Kasumi-1 (cell line): ENCODE results near the gene BEGAIN.
"Not testable (repeated sequence)": the region's sequence is repeated elsewhere in the genome, so short reads cannot be mapped to it uniquely, and the experiment has no call there.

ENCODE experiments used
- DNase-seq, 2 experiments: peaks; one replicate each; lab custom pipeline; 2025; lab: John Stamatoyannopoulos, UW

The BEGAIN gene

DNA sequence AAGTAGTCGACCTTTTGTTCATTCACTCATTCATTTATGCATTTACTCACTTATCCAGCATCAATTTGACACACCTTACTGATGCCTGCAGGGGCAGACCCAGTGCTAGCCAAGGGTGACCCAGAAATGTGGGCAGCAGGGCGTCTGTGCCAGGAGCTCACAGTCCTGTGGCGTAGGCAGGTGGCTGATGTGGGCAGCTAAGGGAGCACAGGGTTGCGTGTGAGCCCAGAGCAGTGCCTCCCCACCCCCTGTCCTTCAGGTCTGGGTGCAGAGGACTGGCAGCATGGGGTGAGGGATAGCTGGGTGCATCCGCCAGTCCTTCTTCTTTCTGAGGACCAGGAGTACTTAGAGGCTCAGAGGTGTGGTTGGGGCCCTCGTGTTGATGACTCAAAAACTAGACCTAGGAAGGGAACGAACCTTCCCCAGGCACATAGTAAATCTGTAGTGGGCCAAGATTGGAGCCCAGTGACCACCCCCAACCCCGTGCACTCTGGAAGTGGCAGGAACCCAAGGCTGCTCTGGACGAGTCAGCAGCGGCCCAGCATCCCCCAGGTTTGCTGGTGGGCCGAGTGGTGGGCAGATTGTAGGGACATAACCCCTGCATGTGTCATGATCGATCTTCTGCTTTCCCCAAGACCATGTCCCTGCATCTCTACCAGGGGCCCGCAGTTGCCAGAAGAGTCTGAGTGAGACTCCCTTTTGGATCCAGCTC is 63.9 kb downstream of the BEGAIN start:
- no peak for DNase-seq

DNA sequence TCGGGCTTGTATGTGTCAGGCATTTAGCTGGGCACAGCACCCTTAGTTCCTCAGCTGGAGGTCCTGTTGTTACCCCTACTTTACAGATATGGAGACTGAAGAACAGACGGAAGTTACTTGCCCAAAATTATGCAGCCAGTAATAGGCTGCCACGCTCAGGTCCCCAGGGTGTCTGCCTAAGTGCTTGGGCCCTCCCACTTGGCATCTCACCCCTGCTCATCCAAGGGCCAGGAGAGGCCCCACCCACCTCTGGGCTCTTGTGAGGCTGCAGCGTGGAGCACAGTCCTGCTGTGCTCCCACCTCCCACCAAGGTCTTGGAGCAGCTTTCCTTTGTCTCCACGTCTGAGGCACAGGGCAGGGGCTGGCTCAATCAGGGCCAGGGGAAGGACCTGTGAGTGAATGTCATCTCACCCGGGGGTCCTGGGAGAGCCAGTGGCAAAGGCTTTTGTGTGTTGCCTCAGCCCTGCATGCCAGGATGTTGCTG is 64.6 kb downstream of the BEGAIN start:
- no peak for DNase-seq

DNA sequence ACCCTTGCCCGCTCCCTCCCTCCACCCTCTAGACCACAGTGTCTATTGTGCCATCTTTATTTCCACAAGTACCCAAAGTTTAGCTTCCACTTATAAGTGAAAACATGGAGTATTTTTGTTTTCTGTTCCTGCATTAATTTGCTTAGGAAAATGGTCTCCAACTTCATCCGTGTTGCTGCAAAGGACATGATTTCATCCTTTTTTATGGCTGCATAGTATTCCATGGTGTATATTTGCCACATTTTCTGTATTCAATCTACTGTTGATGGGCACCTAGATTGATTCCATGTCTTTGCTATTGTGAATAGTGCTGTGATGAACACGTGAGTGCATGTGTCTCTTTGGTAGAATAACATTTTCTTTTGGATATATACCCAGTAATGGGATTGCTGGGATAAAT is 81.2 kb downstream of the BEGAIN start:
- not testable (repeated sequence) for DNase-seq

DNA sequence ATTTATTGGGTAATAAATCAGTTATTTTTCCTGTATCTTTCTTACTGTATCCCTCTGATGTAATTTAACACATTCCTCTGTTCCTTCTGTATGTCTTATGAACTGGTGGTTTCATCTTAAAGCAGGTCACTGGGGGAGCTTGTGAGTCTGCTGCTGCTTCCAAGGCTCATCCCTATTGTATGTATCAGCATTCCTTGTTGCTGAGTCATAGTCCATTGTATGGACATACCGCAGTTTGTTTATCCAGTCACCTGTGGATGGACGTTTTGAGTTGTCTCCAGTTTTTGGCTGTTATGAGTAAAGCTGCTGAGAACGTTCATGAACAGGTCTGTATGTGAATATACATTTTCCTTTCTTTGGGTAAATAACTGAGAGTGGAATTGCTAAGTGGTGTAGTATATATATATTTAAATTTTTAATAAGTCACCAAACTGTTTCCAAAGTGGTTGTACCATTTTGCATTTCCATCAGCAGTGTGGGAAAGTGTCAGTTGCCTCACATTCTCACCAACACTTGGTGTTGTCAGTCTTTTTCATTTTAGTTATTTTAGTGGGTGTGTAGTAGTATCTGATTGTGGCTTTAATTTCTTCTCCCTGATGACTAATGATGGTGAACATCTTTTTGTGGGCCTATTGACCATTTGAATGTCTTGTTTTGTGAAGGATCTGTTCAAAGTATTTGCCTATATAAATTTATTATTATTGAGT is 82.7 kb downstream of the BEGAIN start:
- DNase-seq: no peak

DNA sequence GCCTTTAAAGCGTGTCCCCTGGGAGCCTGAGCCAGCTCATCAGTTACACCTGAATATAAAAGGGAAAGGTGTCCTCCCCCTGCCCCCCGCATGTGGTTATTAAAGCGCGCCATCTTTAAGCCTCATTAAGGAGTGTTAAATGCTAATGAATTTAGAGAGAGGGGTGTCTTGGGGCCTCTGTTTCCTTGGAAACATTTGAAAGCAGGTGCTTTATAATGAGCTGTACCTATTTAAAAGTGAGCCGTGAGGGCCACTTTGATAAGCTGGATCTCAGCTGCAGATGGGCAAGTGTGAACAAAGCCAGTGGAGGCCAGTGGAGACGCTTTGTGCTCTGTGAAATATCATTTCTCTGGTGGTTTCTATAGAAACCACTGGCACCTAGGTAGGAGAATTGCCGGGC is 84.0 kb downstream of the BEGAIN start:
- no peak for DNase-seq

DNA sequence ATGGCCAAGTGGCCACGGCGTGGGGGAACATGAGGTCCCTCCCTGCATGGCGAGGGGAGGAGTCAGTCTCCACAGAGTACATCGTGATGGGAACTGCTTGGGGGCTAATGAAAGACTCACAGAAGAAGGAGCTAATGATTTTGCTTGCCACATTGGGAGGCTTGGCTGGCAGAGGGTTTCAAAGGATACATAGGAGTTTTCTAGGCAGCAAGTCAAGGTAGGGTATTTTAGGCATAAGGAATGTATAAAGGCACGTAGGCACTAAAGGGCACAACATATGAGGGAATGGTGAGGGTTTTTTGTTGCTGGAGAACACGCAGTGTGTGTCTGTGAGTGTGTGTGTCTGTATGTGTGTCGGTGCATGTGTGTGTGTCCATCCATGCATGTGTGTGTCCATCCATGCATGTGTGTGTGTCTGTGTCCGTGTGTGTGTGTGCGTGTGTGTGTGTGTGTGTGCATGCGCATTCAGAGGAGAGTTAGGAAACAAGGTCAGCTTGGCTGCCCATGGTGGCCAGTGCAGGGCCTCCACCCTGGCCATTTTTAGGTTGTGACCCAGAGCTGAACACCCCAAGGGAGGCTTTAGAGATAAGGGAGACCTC is 84.5 kb downstream of the BEGAIN start:
- DNase-seq: no peak

DNA sequence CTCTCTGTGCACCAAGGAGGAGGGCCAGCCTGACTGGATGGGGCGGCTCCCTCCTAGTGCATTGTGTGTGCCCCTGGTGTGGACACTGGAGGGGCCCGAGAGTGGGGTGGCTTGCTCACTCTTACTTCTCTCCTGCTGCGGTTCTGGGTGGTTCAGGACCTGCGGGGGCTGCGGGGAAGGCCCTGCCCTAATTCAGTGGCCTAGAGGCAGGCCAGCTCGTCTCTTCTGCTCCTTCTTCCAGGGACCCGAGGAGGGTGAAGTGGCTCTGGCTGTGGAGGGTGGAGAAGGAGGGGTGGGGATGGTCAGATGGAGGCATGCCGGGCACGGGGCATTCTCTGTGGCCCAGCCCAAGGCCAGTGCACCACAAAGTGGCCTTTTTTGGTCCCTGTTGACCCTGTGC is 87.1 kb downstream of the BEGAIN start:
- no peak for DNase-seq

DNA sequence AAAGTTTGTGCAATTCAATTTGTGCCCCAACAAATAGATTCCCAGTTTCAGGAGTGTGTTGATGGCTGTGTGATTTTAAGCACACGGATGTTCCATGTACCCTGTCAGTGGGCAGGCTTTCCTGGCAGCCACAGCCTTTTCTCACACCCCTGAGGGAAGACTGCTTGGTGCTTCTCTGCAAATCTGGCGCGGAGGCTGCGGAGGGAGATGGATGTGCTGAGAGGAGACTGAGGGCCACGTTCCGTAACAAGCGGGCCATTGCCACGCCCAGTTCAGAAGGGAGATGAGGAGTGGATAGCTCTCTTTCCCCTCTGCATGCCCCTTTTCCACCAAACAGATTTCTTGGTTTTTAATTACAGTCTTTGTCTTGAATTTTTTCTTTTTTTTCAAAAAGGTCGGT is 89.1 kb downstream of the BEGAIN start:
- DNase-seq: no peak

DNA sequence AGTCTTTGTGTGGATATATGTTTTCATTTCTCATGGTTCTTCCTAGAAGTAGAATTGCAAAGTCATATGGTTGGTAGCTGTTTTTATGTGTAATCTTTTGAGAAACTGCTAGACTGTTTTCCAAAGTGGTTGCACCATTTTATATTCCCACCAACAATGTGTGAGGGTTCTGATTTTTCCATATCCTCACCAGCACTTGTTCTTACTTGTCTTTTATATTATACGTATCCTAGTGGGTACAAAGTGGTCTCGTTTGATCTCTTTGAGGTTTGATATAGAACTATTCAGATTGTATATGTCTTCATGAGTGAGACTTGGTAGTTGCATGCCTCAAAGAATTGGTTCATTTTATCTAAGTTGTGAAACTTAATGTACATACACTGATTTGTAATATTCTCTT is 91.3 kb downstream of the BEGAIN start:
- DNase-seq: no peak

DNA sequence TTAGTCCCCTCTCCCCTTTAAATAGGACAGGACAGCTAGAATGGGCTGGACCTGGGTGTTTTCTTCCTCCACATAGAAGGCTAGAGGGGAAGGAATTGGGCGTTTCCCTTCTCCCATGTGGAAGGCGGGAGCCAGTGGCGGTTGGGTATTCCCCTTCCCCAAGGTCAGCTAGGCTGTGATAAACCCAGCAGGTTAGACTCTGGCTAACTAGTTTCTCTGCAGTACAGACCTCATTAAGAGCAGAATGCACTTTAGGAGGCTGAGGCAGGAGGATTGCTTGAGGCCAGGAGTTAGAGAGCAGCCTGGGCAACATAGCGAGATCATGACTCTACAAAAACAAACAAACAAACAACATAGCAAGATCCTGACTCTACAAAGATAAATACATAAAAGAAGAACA is 92.6 kb downstream of the BEGAIN start:
- DNase-seq: no peak

DNA sequence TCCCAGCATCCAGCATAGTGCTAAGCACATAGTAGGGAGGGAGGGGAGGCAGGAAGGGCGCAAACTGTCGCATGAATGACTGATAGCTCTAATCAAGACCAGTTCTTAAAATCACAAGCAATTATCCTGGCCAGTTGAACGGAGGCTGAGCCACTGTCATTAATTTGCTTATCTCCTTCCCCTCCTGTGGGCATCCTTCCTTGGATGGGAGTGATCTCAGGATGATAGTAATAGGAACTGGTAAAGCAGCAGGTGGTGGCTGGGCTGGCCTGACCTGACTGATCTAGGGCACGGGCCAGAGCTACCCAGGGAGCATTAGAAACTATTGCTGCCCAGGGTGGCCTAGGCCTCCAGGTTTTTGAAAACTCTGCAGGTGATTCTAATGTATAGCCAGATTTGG is 97.0 kb downstream of the BEGAIN start:
- DNase-seq: no peak

DNA sequence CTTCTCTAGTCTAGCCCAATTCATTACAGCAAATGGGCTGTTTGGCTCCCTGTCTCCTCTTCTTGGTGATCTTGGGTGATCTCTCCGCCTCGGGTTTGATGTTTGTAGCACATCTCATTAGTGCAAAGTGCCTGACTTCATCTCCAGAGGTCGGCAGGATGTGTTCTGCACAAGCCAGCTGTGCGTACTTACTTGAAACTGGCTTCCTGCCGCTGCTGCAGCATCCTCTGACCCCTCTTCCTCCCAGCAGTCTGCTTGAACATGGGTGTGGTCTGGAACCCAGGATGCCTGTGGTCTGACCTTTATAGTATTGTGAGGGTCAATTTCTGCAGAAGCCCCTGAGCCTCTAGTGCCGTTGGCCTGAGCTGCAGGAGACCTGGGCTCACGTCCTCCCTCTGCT is 99.2 kb downstream of the BEGAIN start:
- DNase-seq: no peak

DNA sequence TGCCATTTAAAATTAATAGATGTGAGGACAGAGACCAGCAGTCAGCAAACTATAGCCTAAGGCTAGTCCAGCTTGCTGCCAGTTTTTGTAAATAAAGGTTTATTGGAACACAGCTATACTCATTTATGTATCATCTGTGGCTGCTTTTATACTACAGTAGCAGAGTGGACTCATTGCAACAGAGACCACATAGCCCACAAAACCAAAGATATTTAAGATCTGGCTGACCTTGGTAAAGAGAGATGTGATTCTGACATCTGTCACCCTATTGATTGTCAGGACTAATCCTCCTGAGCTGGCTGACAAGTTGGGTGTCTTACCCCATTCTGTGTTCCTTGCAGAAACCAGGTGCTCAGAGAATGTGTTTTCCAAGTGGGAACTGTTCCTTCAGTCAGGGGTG is 99.9 kb downstream of the BEGAIN start:
- DNase-seq: no peak
